ENCODE results near the gene IGSF8. TPM values are rescaled to one million over a fixed set of nuclear protein-coding genes. Genes with fewer than 3 reads are reported as not detected.
A peak's percentile ranks its signal among the peaks of the same experiment; 100 is the strongest.

IGSF8 gene
- polyA plus RNA-seq, 2 donors, result 12.6 to 16.1 TPM

- WGBS, 2 donors, result 89% methylated on average over 2 of the region's 2 CpGs
- Histone ChIP-seq H3K36me3 (ENCODE audit: control insufficient read depth in 2 of 2, insufficient read depth in 2 of 2, low read length in 1 of 2) (peaks cover 0 to 5% of the 10 kb centered on the region in 2 donors), H3K9me3 (ENCODE audit: control insufficient read depth in 2 of 2, insufficient read depth in 1 of 2, low read depth in 1 of 2, low read length in 1 of 2) (no peaks in the 10 kb centered on the region), H3K27me3 (ENCODE audit: control insufficient read depth in 1 of 2, insufficient read depth in 2 of 2, low read length in 2 of 2) (no peaks in the 10 kb centered on the region), H3K27ac (ENCODE audit: low read depth in 2 of 2, low read length in 1 of 2) (peak overlapping the region; percentile 54 to 78), H3K4me1 (ENCODE audit: control insufficient read depth in 2 of 2, insufficient read depth in 2 of 2, low read length in 1 of 2) (peaks cover 10 to 23% of the 10 kb centered on the region in 2 donors), H3K4me3 (ENCODE audit: low read depth in 1 of 2, low read length in 2 of 2) (no peak overlapping the region)
Measured at GRCh38 chr1:160099716-160100375, 1.4 kb upstream of the IGSF8 start.

GRCh38 chr1:160098852-160099561 is 588 bp upstream of the IGSF8 start:
- Histone ChIP-seq H3K36me3 (ENCODE audit: control insufficient read depth in 2 of 2, insufficient read depth in 2 of 2, low read length in 1 of 2) (peaks cover 0 to 10% of the 10 kb centered on the region in 2 donors), H3K27ac (ENCODE audit: low read depth in 2 of 2, low read length in 1 of 2) (peak overlapping the region; percentile 87 to 94), H3K4me1 (ENCODE audit: control insufficient read depth in 2 of 2, insufficient read depth in 2 of 2, low read length in 1 of 2) (peaks cover 10 to 23% of the 10 kb centered on the region in 2 donors), H3K27me3 (ENCODE audit: control insufficient read depth in 1 of 2, insufficient read depth in 2 of 2, low read length in 2 of 2) (no peaks in the 10 kb centered on the region), H3K4me3 (ENCODE audit: low read depth in 1 of 2, low read length in 2 of 2) (peak overlapping the region; percentile 13 to 54), H3K9me3 (ENCODE audit: control insufficient read depth in 2 of 2, insufficient read depth in 1 of 2, low read depth in 1 of 2, low read length in 1 of 2) (no peaks in the 10 kb centered on the region)
- WGBS, 2 donors, result 4% methylated on average over 35 to 40 of the region's 40 CpGs

GRCh38 chr1:160097151-160097910 is 1.1 kb downstream of the IGSF8 start:
- peaks cover 10 to 25% of the 10 kb centered on the region in 2 donors for H3K4me1 ChIP-seq (ENCODE audit: control insufficient read depth in 2 of 2, insufficient read depth in 2 of 2, low read length in 1 of 2)

GRCh38 chr1:160096274-160097116 is 1.9 kb downstream of the IGSF8 start:
- no peaks in the 10 kb centered on the region for H3K27me3 ChIP-seq (ENCODE audit: control insufficient read depth in 1 of 2, insufficient read depth in 2 of 2, low read length in 2 of 2)
- peaks cover 10 to 25% of the 10 kb centered on the region in 2 donors for H3K4me1 ChIP-seq (ENCODE audit: control insufficient read depth in 2 of 2, insufficient read depth in 2 of 2, low read length in 1 of 2)
- peaks cover 4 to 29% of the 10 kb centered on the region in 2 donors for H3K36me3 ChIP-seq (ENCODE audit: control insufficient read depth in 2 of 2, insufficient read depth in 2 of 2, low read length in 1 of 2)
- peak overlapping the region in 1 of 2 donors; percentile 65 for H3K27ac ChIP-seq (ENCODE audit: low read depth in 2 of 2, low read length in 1 of 2)
- H3K4me3 ChIP-seq (ENCODE audit: low read depth in 1 of 2, low read length in 2 of 2), result no peak overlapping the region
- 53 to 65% methylated on average over 4 of the region's 4 CpGs for WGBS, 2 donors
- no peaks in the 10 kb centered on the region for H3K9me3 ChIP-seq (ENCODE audit: control insufficient read depth in 2 of 2, insufficient read depth in 1 of 2, low read depth in 1 of 2, low read length in 1 of 2)

More at GRCh38 chr1:160097151-160097910, 1.1 kb downstream of the IGSF8 start:
- Histone ChIP-seq H3K4me3 (ENCODE audit: low read depth in 1 of 2, low read length in 2 of 2) (peak overlapping the region; percentile 54 to 72), H3K36me3 (ENCODE audit: control insufficient read depth in 2 of 2, insufficient read depth in 2 of 2, low read length in 1 of 2) (peaks cover 0 to 24% of the 10 kb centered on the region in 2 donors), H3K27ac (ENCODE audit: low read depth in 2 of 2, low read length in 1 of 2) (peak overlapping the region; percentile 25 to 87), H3K9me3 (ENCODE audit: control insufficient read depth in 2 of 2, insufficient read depth in 1 of 2, low read depth in 1 of 2, low read length in 1 of 2) (no peaks in the 10 kb centered on the region), H3K27me3 (ENCODE audit: control insufficient read depth in 1 of 2, insufficient read depth in 2 of 2, low read length in 2 of 2) (no peaks in the 10 kb centered on the region)
- WGBS, 2 donors, result 62 to 63% methylated on average over 5 of the region's 5 CpGs

- no peak overlapping the region for H3K27ac ChIP-seq (ENCODE audit: low read depth in 2 of 2, low read length in 1 of 2)
- peaks cover 10 to 20% of the 10 kb centered on the region in 2 donors for H3K4me1 ChIP-seq (ENCODE audit: control insufficient read depth in 2 of 2, insufficient read depth in 2 of 2, low read length in 1 of 2)
- no peak overlapping the region for H3K4me3 ChIP-seq (ENCODE audit: low read depth in 1 of 2, low read length in 2 of 2)
- 89 to 92% methylated on average over 4 of the region's 4 CpGs for WGBS, 2 donors
- H3K9me3 ChIP-seq (ENCODE audit: control insufficient read depth in 2 of 2, insufficient read depth in 1 of 2, low read depth in 1 of 2, low read length in 1 of 2), result no peaks in the 10 kb centered on the region
- peaks cover 10 to 33% of the 10 kb centered on the region in 2 donors for H3K36me3 ChIP-seq (ENCODE audit: control insufficient read depth in 2 of 2, insufficient read depth in 2 of 2, low read length in 1 of 2)
- H3K27me3 ChIP-seq (ENCODE audit: control insufficient read depth in 1 of 2, insufficient read depth in 2 of 2, low read length in 2 of 2), result no peaks in the 10 kb centered on the region
Measured at GRCh38 chr1:160095382-160096105, 2.9 kb downstream of the IGSF8 start.

GRCh38 chr1:160094806-160095205 is 3.6 kb downstream of the IGSF8 start:
- 85 to 94% methylated on average over 14 of the region's 14 CpGs for WGBS, 2 donors
- Histone ChIP-seq H3K36me3 (ENCODE audit: control insufficient read depth in 2 of 2, insufficient read depth in 2 of 2, low read length in 1 of 2) (peaks cover 10 to 33% of the 10 kb centered on the region in 2 donors), H3K9me3 (ENCODE audit: control insufficient read depth in 2 of 2, insufficient read depth in 1 of 2, low read depth in 1 of 2, low read length in 1 of 2) (no peaks in the 10 kb centered on the region), H3K27me3 (ENCODE audit: control insufficient read depth in 1 of 2, insufficient read depth in 2 of 2, low read length in 2 of 2) (no peaks in the 10 kb centered on the region), H3K4me1 (ENCODE audit: control insufficient read depth in 2 of 2, insufficient read depth in 2 of 2, low read length in 1 of 2) (peaks cover 10 to 20% of the 10 kb centered on the region in 2 donors), H3K27ac (ENCODE audit: low read depth in 2 of 2, low read length in 1 of 2) (no peak overlapping the region), H3K4me3 (ENCODE audit: low read depth in 1 of 2, low read length in 2 of 2) (no peak overlapping the region)

- WGBS, 2 donors, result 75 to 92% methylated on average over 4 of the region's 4 CpGs
- Histone ChIP-seq H3K36me3 (ENCODE audit: control insufficient read depth in 2 of 2, insufficient read depth in 2 of 2, low read length in 1 of 2) (peaks cover 10 to 33% of the 10 kb centered on the region in 2 donors), H3K27ac (ENCODE audit: low read depth in 2 of 2, low read length in 1 of 2) (no peak overlapping the region), H3K27me3 (ENCODE audit: control insufficient read depth in 1 of 2, insufficient read depth in 2 of 2, low read length in 2 of 2) (no peaks in the 10 kb centered on the region), H3K4me3 (ENCODE audit: low read depth in 1 of 2, low read length in 2 of 2) (no peak overlapping the region), H3K4me1 (ENCODE audit: control insufficient read depth in 2 of 2, insufficient read depth in 2 of 2, low read length in 1 of 2) (peaks cover 10 to 20% of the 10 kb centered on the region in 2 donors), H3K9me3 (ENCODE audit: control insufficient read depth in 2 of 2, insufficient read depth in 1 of 2, low read depth in 1 of 2, low read length in 1 of 2) (no peaks in the 10 kb centered on the region)
Measured at GRCh38 chr1:160094291-160094625, 4.2 kb downstream of the IGSF8 start.

GRCh38 chr1:160093624-160094290 is 4.7 kb downstream of the IGSF8 start:
- peaks cover 10 to 33% of the 10 kb centered on the region in 2 donors for H3K36me3 ChIP-seq (ENCODE audit: control insufficient read depth in 2 of 2, insufficient read depth in 2 of 2, low read length in 1 of 2)

More at GRCh38 chr1:160093624-160094290, 4.7 kb downstream of the IGSF8 start:
- WGBS, 2 donors, result 85 to 88% methylated on average over 21 of the region's 21 CpGs
- no peaks in the 10 kb centered on the region for H3K9me3 ChIP-seq (ENCODE audit: control insufficient read depth in 2 of 2, insufficient read depth in 1 of 2, low read depth in 1 of 2, low read length in 1 of 2)
- no peak overlapping the region for H3K4me3 ChIP-seq (ENCODE audit: low read depth in 1 of 2, low read length in 2 of 2)
- peaks cover 10 to 20% of the 10 kb centered on the region in 2 donors for H3K4me1 ChIP-seq (ENCODE audit: control insufficient read depth in 2 of 2, insufficient read depth in 2 of 2, low read length in 1 of 2)
- no peak overlapping the region for H3K27ac ChIP-seq (ENCODE audit: low read depth in 2 of 2, low read length in 1 of 2)
- no peaks in the 10 kb centered on the region for H3K27me3 ChIP-seq (ENCODE audit: control insufficient read depth in 1 of 2, insufficient read depth in 2 of 2, low read length in 2 of 2)
